Right ventricle myocardium inferior (tissue), 1 donor: ENCODE results near the gene AIDA. TPM values are rescaled to one million over a fixed set of nuclear protein-coding genes. Genes with fewer than 3 reads are reported as not detected.
A peak's percentile ranks its signal among the peaks of the same experiment; 100 is the strongest.
"Not testable (repeated sequence)": the region's sequence is repeated elsewhere in the genome, so short reads cannot be mapped to it uniquely, and the experiment has no call there.

Experiments
- ATAC-seq: fragments of 200-7000 bp; cut with Tn5 transposase; one replicate; pipeline ENCODE4 v1.9.1; 2020; ENCODE audit warnings: mild to moderate bottlenecking, moderate library complexity
- DNase-seq: peaks from one replicate; pipeline ENCODE4 v3.0.0; 2021; ENCODE audit errors: missing footprints
- intact Hi-C: fragments of 100-400 bp; cut with DNase I; formaldehyde crosslinking; loops from one replicate; pipeline ENCODE4 v1.11.0; 2022
- long read RNA-seq: library from polyadenylated mRNA; unstranded; transcript quantifications from one replicate; pipeline ENCODE4 v2.0.0, GENCODE V29; 2021
- total RNA-seq: library from RNA; stranded (reverse); fragmentation: NEBNext Ultra II Directional; extraction: Animal tissue kit (Norgen Biotek cat#: 25700); gene quantifications from one replicate; pipeline ENCODE4 v1.2.1, GENCODE V29; 2021
- donor health status: DM: no; HTN: yes; CAD: no; lungs with severe emphysema.

The AIDA gene
- 58.4 TPM for total RNA-seq
- long read RNA-seq, transcript AIDA-201 (10 exons, 3,008 nt) = major isoform, 18 of 21 reads
- long read RNA-seq, partial matches to known transcripts = 3 of 21 reads
- long read RNA-seq, other reads (novel, unspliced or antisense) = 0 of 21 reads

- DNase-seq (peak; percentile 97), ATAC-seq (peak; percentile 95)
- intact Hi-C loops = loop anchor here (2.0 kb wide), 2 partner anchors 68 to 248 kb away; no protein-coding TSS in a partner anchor
Measured at GRCh38 chr1:222712253-222713090, at the start of gene AIDA, which contains the start of gene BROX. Gene AIDA (minus strand): TSS chr1:222712491. CDS start chr1:222712317, 174 bp downstream. Gene BROX (plus strand): TSS chr1:222712564. CDS start chr1:222715700, 3,136 bp downstream.

- intact Hi-C loops = no loop called here
- ATAC-seq (no peak), DNase-seq (no peak)
Measured at GRCh38 chr1:222761083-222761482, 48.8 kb upstream of the AIDA start.

GRCh38 chr1:222759451-222760035 is 47.3 kb upstream of the AIDA start:
- ATAC-seq (no peak), DNase-seq (no peak)
- intact Hi-C loops = no loop called here

- intact Hi-C loops = no loop called here
- peak; percentile 57 for ATAC-seq
Measured at GRCh38 chr1:222757646-222758268, 45.5 kb upstream of the AIDA start.

GRCh38 chr1:222754366-222755139 is 42.3 kb upstream of the AIDA start:
- DNase-seq (no peak), ATAC-seq (peak; percentile 88)
- intact Hi-C loops = no loop called here

More at GRCh38 chr1:222757646-222758268, 45.5 kb upstream of the AIDA start:
- DNase-seq = no peak

- intact Hi-C loops = no loop called here
- ATAC-seq (no peak), DNase-seq (no peak)
Measured at GRCh38 chr1:222751255-222751654, 39.0 kb upstream of the AIDA start.

GRCh38 chr1:222750651-222751050 is 38.4 kb upstream of the AIDA start:
- ATAC-seq = no peak

GRCh38 chr1:222749927-222750326 is 37.6 kb upstream of the AIDA start:
- intact Hi-C loops = no loop called here
- DNase-seq (no peak), ATAC-seq (no peak)

More at GRCh38 chr1:222750651-222751050, 38.4 kb upstream of the AIDA start:
- intact Hi-C loops = no loop called here
- DNase-seq = no peak

- DNase-seq = peak; percentile 62
- intact Hi-C loops, ATAC-seq: not testable (repeated sequence)
Measured at GRCh38 chr1:222741630-222742457, 29.6 kb upstream of the AIDA start.

- ATAC-seq (no peak), DNase-seq (no peak)
- intact Hi-C loops = no loop called here
Measured at GRCh38 chr1:222739929-222740328, 27.6 kb upstream of the AIDA start.

GRCh38 chr1:222739465-222739864 is 27.2 kb upstream of the AIDA start:
- no peak for ATAC-seq
- DNase-seq = no peak
- intact Hi-C loops = no loop called here

- intact Hi-C loops = no loop called here
- ATAC-seq = no peak
- DNase-seq = no peak
Measured at GRCh38 chr1:222736972-222737371, 24.7 kb upstream of the AIDA start, which contains the start of gene FAM177B. Gene FAM177B (plus strand): TSS chr1:222737202. CDS start chr1:222746546, 9,344 bp downstream.

GRCh38 chr1:222736470-222736869 is 24.2 kb upstream of the AIDA start:
- DNase-seq = no peak
- ATAC-seq = no peak
- intact Hi-C loops = no loop called here

- intact Hi-C loops = no loop called here
- ATAC-seq (no peak), DNase-seq (no peak)
Measured at GRCh38 chr1:222734740-222735139, 22.4 kb upstream of the AIDA start.

- ATAC-seq (no peak), DNase-seq (no peak)
- intact Hi-C loops = no loop called here
Measured at GRCh38 chr1:222732216-222733159, 20.2 kb upstream of the AIDA start.

- intact Hi-C loops = no loop called here
- ATAC-seq (no peak), DNase-seq (no peak)
Measured at GRCh38 chr1:222730866-222731265, 18.6 kb upstream of the AIDA start.

- intact Hi-C loops = no loop called here
- DNase-seq (no peak), ATAC-seq (no peak)
Measured at GRCh38 chr1:222728746-222729145, 16.5 kb upstream of the AIDA start.
